ENCODE measurements around the gene ANKRD27.
A peak's percentile ranks its signal among the peaks of the same experiment; 100 is the strongest.

DNA sequence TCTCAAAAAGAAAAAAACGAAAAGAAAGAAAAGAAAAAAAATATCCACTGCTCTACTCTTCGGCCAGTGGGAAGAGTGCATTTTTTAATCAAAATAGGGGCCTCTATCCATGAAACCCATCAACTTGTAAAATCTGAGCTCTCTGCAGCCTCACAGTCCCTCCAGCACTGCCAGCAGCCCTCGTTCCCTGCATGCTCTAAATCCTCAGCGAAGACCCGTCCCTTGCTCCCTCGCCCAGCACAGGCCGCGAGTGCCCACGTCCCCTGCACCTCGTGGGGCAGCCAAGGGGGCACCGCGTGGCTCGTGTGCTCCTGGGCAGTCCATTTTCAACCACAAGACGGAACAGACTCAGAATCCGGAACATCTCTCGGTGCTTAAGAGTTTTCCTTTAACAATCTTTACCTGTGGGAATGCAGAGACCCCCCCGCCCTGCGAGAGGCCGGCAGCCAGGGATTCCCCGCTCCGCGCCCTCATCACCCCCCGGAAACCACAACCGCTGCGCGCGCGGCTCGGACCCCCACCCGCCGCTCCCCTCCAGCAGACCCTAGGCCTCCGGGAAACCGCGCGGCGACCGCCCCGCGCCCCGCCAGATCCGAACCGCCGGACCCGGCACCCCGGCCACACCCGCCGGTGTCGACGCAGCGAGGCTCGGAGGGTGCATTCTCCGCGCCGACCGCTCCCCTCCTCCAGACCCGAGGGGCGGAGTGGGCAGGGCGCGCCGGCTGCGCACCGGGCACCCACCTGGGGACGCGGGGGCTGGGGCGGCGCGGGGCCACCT lies 638 bp downstream of the ANKRD27 start:
- no peak for TF ChIP-seq POLR2AphosphoS5 (IDR thresholded peaks at IDR 0.05)
- TF ChIP-seq, protein P1, sequence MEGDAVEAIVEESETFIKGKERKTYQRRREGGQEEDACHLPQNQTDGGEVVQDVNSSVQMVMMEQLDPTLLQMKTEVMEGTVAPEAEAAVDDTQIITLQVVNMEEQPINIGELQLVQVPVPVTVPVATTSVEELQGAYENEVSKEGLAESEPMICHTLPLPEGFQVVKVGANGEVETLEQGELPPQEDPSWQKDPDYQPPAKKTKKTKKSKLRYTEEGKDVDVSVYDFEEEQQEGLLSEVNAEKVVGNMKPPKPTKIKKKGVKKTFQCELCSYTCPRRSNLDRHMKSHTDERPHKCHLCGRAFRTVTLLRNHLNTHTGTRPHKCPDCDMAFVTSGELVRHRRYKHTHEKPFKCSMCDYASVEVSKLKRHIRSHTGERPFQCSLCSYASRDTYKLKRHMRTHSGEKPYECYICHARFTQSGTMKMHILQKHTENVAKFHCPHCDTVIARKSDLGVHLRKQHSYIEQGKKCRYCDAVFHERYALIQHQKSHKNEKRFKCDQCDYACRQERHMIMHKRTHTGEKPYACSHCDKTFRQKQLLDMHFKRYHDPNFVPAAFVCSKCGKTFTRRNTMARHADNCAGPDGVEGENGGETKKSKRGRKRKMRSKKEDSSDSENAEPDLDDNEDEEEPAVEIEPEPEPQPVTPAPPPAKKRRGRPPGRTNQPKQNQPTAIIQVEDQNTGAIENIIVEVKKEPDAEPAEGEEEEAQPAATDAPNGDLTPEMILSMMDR (IDR thresholded peaks at IDR 0.05) = peak in 1 of 6 experiments; percentile 38
